GM21619 (cell line): Measurements from ENCODE around the gene ALKBH6.

Experiments used
- ATAC-seq: cut with Tn5 transposase; IDR thresholded peaks from one replicate; pipeline ENCODE4 v1.9.1; 2021; ENCODE audit not compliant: unreplicated experiment

Gene ALKBH6

DNA sequence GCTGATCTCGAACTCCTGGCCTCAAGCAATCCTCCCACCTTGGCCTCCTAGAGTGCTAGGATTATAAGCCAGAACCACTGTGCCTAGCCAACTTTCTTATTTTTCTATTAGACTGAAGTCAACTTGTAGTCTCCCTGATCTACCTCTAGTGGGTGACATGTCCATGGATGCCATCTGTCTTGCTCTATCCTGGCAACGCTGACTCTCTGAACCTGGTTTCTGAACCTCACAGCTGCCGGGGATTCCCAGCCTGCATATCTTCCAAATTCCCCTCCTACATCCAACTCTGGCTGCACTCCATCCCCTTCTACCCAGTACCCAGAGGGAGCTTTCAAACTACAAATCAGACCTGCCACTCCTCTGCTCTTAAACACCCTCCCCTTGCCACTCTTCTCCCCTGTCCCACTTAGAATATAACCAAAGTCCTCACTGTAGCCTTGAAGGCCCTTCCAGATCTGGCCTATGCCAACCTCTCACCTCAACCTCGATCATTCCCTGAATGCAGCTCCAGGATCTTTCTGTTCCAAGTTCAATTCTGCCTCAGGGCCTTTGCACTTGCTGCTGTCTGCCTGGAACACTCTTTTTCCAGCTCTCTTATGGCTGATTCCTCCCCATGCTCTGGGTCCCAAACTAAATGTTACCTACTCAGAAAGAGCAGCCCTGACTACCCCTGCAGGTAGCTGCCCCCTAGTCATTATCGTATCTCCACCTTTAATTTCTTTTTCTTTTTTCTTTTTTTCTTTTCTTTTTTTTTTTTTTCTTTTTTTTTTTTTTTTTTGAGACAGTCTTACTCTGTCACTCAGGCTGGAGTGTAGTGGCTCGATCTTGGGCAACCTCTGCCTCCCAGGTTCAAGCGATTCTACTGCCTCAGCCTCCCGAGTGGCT, 16.5 kb upstream of the ALKBH6 start:
- ATAC-seq, result no peak

DNA sequence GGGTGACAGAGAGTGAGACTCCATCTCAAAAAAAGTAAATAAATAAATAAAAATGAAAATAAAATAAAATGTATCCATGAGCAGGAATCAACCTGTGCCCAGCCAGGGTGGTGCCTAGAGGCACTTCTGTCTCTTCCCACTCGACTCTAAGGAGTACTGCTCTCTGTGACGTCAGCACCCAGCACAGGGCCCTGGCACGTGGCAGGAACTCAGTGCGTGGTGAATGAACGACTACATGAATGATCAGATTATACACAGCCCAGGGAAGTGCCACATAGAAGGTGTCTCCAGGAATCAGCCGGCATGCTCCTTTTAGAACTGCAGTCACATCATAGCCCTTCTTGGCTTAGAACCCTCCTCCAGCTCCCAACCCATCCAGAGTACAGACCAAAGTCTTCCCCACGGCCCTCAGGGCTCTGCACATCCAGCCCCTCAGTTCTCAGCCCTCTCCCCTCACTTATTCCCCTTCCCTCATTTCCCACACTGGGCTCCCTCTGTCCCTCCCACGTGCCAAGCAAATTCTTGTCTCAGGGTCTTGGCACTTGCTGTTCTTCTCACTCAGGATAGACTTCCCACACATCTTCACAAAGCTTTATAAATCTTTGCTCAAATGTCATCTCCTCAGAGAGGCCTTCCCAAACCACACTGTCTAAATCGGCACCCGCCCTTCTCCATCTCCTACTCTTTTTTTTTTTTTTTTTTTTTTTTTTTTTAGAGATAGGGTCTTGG, 14.5 kb upstream of the ALKBH6 start:
- no peak for ATAC-seq

DNA sequence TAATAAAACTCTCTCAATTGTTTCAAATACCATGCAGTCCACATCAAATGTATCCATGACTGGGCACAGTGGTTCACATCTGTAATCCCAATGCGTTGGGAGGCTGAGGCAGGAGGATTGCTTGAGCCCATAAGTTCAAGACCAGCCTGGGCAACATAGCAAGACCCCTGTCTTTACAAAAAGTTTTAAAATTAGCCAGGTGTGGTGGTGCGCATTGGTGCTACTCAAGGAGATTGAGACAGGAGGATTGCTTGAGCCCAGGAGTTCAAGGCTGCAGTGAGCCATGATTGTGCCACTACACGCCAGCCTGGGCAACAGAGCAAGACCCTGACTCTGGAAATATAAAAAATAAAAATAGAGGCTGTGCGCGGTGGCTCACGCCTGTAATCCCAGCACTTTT, 13.7 kb upstream of the ALKBH6 start:
- ATAC-seq, result no peak

DNA sequence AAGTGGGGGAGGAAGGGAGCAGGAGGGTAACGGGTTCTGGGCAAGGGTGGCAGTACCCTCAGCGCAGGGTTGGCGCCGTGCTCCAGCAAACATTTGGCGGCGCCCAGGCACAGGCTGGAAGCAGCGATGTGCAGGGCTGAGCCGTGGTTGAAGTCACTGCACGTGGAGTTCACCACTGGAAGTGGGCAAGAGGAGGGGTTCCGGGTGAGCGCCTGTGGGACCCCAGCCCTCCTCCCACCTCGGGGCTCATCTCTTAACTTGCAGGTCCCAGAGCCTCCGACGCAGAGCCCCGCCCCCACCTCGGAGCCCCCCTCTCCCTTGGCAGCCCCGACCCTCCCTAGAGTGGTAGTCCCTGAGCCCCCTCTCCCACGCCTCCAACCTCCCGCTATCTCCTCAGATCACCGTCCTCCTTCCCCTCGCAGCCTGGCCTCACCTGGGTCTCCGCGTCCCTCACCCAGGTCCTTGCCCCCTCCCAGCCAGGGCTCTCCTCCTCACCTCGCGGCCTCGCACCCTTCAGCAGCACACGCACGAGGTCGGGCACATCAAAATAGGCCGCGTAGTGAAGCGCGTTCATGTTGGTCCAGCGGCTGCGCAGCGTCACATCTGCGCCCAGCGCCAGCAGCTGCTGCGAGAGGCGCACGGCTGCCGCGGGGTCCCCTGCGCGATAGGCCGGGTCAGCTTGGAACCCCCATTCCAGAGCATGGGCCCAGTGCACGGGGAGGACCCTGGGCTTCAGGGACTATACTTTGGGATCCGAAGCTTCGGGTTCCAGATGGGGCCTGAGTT, 12.3 kb upstream of the ALKBH6 start:
- no peak for ATAC-seq

DNA sequence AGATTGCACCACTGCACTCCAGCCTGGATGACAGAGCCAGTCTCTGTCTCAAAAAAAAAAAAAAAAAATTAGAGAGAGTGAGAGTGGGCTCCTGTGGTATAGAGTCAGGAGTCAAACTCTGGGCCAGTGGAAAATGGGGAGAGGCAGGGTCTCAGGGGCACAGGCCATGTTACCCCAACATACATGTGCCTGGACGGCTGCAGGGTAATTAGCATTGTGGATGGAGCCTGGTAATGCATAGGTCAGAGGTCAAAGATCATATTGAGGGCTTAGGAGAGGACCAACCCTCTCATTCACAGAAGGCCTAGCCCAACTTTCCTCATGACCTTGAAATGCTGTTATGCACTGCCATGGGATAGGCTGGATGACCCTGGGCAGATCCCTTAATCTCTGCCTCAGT, 11.5 kb upstream of the ALKBH6 start:
- no peak for ATAC-seq

DNA sequence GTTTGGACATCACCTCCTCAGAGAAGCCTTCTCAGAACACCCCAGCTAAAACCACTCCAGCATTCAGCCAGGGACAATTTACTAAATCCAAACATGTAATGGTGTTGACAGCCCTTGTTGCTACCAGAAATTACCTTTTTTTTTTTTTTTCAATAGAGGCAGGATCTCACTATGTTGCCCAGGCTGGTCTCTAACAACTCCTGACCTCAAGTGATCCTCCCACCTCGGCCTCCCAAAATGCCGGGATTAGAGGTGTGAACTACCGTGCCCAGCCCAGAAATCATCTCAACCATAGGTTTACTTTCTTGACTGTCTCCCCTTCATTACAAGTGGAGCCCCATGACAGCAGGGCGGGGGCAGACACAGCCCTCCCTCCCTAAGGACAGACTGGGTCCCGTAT, 9.4 kb upstream of the ALKBH6 start:
- ATAC-seq, result no peak

DNA sequence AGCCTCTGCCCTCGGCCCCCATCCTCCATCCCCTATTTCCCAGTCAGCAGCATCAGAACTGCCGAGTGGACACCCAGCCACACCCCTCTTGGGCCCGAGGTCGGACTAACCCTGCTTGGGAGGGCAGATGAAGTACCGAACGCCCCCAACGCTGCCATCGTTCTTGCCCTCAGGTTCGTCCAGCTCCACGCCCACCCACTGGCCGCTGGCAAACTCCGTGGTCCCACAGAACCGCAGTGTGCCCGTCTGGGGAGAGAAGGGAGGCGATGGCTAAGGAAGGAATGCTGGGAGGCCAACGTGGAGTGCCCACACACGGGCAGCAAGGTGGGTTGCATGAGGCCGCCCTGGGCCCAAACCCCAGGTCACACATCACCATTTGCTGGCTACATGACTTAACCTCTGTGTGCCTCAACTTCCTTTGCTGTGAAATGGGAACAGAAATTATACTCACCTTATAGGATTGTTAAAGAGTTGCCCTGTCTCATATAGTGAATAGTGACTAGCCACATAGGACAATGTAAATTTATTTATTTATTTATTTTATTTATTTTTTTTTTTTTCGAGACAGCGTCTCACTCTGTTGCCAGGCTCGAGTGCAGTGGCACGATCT, 5.2 kb upstream of the ALKBH6 start:
- no peak for ATAC-seq

DNA sequence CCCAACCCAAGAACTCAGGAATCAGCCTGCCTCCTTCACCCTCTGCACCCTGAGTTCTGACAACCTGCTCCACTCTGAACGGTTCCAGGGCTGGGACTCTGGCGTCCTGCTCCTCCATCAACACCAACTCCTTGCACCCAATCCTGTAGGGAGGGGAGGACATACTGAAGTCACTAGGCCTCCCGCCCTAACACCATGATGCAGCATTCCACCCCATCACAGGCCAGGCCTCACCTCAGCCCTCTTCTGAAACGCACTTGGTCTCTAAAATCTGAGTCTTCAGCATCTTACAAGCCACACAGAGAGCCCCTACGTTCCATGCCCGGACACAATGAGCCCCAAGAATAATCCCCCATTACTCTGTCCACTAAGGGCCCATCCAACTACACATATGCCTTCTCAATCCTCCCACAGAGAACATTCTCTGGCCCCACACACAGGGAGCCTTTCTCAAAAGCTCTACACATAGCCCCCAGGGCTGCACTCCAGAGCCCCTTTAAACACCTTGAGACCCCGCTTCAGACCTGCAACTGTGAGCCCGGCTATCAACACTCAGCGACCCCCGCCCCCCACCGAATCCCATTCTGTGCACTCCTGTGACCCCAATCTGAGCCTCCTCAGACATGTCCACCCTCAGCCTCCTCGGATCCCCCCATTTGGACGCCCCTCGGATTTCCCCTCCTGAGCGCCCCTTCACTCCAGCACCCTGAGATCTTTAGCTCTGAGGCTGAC, 567 bp downstream of the ALKBH6 start:
- no peak for ATAC-seq

DNA sequence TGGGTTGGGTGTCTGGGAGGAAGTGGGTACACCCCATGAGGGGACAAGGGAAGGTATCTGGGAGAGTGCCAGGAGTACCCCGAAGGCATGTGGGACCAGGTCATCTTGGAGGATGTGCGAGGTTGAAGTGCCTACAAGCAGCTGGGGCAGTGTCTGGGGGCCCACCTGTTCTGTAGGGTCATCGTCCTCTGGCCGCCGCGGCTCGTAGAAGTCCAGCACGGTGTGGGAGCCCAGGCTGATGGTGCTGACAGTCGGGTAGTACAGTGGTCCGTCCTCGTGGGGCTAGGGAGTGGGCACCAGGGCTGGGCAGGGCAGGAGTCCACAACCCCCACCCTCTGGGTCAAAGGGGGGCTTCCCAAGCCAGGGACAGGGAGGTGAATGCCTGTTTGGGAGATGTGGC, 3.6 kb downstream of the ALKBH6 start:
- no peak for ATAC-seq

DNA sequence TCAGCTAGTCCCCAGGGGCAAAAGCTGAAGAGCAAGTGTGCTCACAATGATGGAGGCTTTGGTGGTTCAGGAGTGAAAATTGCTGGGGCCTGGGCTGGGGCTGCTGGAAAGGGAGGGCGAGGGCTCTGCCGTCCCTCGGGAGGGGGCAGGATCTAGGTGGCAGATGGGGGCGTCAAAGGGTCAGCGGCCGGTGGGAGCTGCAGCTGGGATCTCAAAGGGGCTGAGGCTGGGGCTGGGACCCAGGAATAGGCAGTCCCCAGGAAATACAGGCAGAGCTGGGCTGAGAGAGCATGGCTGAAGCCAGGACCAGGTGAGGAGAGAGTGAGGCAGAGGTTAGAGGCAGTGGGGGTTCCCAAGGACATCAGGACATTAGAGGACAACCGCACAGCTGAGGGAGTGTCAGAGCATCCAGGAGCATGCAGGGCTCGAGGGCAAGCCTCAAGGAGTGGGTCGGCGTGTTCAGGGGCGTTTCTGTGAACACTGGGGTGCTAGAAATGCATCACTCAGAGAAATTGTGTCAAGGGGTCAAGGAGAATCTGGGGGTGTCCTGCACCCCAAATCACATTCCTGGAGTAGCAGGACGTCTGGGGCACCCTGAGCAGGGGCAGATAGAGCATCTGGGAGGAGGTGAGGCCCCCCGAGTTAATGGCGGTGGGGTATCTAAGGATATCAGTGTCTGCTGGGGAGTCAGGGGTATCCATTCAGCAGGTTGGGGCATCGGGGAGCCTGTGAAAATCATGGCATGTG, 4.2 kb downstream of the ALKBH6 start:
- ATAC-seq, result no peak

DNA sequence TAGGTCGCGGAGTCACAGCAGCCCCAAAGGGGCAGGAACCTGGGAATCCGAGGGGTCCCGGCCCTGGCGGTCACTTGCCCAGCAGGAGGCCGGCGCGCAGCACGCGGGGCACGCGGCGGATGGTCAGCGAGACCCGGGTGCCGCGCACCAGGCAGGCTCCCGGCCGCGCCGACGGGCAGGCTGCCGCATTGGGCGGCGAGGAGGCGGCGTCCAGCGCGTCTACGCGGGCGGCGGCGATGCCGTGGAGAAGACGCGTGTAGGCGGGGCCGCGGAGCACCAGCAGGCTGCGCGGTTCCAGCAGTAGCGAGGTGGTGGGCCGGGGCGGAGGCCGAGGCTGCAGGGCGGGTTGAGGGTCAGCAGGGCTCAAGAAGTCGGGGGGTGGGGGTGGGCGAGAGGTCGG, 4.8 kb downstream of the ALKBH6 start:
- no peak for ATAC-seq

DNA sequence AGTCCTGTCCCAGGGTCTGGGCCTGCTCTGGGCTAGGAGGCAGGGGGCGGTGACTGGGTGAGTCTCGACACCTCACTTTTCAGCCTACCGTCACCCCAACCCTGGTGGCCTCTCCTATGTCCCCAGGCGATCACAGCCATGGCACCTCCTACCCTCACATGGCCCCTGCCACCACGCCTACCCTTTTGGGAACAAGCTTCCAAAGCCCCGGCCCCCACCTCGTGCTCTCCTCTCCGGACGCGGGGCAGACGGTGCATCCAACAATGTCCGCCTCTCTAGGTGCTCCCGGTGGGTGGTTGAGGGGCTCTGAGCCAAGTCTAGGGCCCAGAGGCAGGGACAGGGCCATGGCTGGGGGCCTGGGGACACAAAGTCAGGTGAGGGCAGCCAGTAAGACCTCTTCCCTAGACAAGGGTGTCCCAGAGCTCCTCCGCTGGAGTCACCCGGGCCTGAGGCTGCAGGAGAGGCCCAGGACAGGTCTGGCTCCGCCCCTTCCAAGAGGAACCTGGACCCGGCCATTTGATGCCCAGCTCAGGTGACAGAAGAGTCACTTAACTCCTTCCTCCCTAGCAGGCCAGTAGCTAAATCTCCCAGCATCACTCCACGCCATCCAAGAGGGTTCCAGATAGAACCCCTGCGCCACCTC, 5.6 kb downstream of the ALKBH6 start, which contains the start of gene SYNE4:
Gene SYNE4 (minus strand): TSS at position 478 of the 643 bp plus-strand sequence. CDS start 132 bp downstream, at position 346.
- ATAC-seq, result no peak

DNA sequence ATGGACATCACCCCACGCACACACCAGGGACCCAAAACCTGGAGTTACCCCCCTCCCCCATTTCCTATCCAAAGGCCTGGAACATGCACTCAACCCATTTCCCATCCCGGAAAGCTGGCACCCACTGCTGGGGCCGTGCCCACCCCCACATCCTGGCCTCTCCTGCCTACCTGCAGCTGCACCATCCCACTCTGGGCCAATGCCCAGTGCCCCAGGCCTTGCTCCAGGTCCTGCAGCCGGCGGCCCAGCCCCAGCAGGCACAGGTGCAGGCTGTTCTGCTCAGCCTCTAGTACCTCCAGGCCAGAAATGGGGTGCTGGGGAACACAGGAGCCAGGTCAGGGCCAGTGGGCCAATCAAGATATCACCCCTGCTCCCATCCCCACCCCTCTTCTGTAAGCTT, 7.1 kb downstream of the ALKBH6 start:
- no peak for ATAC-seq

DNA sequence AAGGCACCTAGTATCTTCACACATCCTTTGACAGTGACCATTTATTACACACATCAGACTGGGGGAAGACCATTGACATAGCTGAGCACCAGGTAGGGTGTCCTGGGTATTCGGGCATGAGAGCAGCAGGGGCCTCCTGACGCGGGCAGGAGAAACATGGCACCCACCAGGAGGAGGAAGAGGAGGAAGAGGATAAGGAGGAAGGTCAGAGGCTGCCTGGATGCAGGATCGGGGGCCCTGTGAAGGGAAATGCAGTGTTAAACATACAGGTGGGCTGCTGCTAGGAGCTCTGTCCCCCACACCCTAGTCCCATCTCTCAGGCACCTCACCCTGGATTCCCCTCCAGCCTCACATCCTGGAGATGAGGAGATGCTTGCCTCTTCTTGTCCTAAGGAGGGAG, 10.7 kb downstream of the ALKBH6 start:
- no peak for ATAC-seq

DNA sequence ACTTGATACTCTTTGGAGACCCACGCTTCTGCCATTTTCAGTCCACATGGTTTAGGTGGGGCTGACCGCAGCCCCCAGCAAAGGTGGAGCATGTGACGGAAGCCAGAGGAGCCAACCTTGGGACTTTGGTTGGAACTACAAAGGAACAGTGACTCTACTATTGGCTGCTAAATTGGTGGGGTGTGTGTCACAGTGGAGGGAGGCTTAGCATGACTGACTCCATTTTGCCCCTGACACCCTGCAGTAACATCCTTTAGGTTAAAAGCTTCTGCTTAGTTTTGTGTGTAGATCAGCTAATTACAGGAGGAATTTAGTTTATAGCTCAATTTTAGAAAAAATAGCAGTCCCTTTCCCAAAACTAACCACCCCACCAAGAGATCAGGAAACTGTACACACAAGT, 12.4 kb downstream of the ALKBH6 start:
- ATAC-seq, result no peak

DNA sequence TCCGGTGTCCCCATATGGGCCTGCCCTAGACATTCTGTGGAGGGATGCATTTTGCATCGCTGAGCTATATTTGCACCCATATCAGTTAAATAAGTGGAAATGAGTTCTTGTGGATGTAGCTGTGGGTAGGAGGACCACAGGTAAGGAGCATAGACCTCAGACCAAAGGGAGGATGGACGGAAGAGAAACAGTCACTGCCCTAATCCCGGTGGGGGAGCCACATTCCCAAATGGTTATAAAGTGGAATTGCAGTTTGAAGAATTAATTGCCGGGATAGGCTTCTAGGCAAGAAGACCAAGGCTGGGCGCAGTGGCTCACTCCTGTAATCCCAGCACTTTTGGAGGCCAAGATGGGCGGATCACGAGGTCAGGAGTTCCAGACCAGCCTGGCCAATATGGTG, 17.2 kb downstream of the ALKBH6 start:
- no peak for ATAC-seq

DNA sequence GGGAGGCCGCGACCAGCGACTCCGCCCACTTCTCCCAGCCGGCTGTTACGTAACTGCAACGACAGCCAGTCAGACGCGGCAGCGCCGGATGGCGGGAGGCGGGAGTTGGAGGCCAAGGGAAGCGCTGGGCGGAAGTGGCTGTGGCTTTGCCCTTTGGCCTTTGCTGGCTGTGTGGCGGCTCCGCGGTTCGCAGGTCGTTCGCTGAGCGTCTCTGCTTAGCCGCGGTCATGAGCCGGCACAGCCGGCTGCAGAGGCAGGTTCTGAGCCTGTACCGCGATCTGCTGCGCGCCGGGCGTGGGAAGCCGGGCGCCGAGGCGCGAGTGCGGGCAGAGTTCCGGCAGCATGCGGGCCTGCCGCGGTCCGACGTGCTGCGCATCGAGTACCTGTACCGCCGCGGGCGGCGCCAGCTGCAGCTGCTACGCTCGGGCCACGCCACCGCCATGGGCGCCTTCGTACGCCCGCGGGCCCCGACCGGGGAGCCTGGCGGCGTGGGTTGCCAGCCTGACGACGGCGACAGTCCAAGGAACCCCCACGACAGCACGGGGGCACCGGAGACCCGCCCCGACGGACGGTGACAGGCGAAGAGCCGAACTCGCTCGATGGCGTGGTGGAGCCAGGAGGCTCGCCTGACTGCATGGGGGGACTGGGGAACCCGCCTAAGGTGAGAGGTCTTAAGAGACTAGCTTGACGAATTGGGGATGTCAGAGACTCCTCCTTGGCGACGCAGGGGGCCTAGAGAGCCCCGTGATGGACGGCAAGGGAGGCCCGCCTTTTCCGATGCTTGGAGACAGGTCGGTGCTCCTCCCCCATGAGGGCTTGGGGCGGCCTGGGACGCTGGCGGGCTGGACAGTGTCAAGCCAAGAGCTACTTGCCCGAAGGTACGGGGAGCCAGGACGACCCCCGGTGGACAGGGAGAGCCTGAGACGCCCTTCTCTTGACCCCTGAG, 18.7 kb downstream of the ALKBH6 start, which contains the start of gene SDHAF1:
Gene SDHAF1 (plus strand): TSS at position 141 of the 946 bp plus-strand sequence. CDS start 87 bp downstream, at position 228.
- ATAC-seq, result peak; percentile 78
